Spinal cord (tissue), 10 donors: ENCODE data around the gene MEMO1. TPM values are rescaled to one million over a fixed set of nuclear protein-coding genes. Genes with fewer than 3 reads are reported as not detected.

Experiments
- DNase-seq, 6 donors: peaks; one replicate each; pipeline versions ENCODE4 v3.0.0 to v3.0.0-alpha.2; 2013 to 2015; ENCODE audit warnings: low spot score in 6 of 6, low read depth in 4 of 6
- H3K27ac ChIP-seq: one replicate; pipeline ENCODE4 v1.5.1; 2013; ENCODE audit warnings: low read depth, low read length, control low read depth
- H3K27me3 ChIP-seq: one replicate; pipeline ENCODE4 v1.6.1; 2013; ENCODE audit warnings: low read length; ENCODE audit not compliant: control insufficient read depth, insufficient read depth
- H3K36me3 ChIP-seq: one replicate; pipeline ENCODE4 v1.6.1; 2013; ENCODE audit warnings: low read length; ENCODE audit not compliant: control insufficient read depth, insufficient read depth
- H3K4me1 ChIP-seq: one replicate; pipeline ENCODE4 v1.6.1; 2013; ENCODE audit warnings: low read length; ENCODE audit not compliant: control insufficient read depth, insufficient read depth
- H3K4me3 ChIP-seq: one replicate; pipeline ENCODE4 v1.5.1; 2013; ENCODE audit warnings: low read depth, low read length, control low read depth
- H3K9me3 ChIP-seq: one replicate; pipeline ENCODE4 v1.6.1; 2013; ENCODE audit warnings: low read length; ENCODE audit not compliant: control insufficient read depth, insufficient read depth
- WGBS: methylation state at CpG from one replicate; pipeline ENCODE4 v1.1.5; 2013; ENCODE audit warnings: missing lambda C conversion rate; ENCODE audit not compliant: insufficient coverage; 5-methylcytosine and 5-hydroxymethylcytosine counted together
- polyA plus RNA-seq, 2 donors: library from polyadenylated mRNA; unstranded; fragments of 120-200 nt; gene quantifications; one replicate each; pipeline ENCODE4 v1.2.1, GENCODE V29; 2013; ENCODE audit not compliant: insufficient read length in 2 of 2
- total RNA-seq, 2 donors: library from RNA; depleted of rRNA in 1 of 2; stranded (reverse); fragments of 120-200 nt in 1 of 2; fragments of >200 nt in 1 of 2; gene quantifications; one replicate each; pipeline versions ENCODE4 v1.2.3 to v1.2.4, GENCODE V29; 2013 to 2014
- donor health status: healthy.

Gene MEMO1
- total and polyA plus RNA-seq, 4 donors: 32.7 to 49.0 (median 45.1) TPM

DNA sequence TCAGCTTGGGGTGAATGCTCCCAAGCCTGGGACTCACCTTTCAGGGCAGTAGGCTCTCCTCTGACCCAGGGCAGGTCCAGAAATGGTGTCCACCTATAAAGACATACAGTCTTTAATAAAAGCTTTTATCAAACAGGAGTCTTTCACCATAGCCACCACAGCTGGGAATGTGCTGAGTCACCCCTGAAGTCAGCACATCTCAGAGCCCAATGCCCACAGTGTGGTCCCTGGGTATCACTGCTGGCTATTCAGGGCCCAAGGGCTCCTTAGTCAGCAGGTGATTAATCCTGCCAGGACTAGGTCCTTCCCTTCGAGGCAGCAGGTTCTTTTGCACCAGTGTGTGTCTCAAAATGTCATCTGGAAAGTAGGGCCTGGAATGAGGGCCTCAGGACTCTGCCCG, 181.9 kb downstream of the MEMO1 start:
- Histone ChIP-seq H3K27ac (no peak overlapping the region), H3K27me3 (no peaks in the 10 kb centered on the region)
- DNase-seq: no peak

DNA sequence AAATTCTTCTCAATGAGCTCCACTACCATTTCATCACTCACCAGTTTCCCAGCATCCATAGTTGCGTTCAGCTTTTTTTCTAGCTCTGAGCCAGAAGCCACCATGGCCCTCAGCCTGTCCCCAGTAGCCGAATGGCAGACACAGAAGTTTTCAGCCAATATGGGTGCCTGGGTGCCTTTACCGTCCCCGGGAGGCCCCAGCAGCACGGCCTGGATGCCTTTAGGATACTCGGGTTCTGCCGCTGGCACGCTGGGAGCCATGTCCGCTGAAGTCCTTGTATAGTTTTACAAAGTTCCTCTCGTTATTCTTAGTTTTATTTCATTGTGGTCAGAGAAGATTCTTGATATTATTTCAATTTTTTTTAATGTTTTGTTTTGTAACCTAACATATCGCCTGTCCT, 187.2 kb downstream of the MEMO1 start:
- Histone ChIP-seq H3K4me1 (no peaks in the 10 kb centered on the region), H3K36me3 (no peaks in the 10 kb centered on the region), H3K27ac (no peak overlapping the region), H3K27me3 (no peaks in the 10 kb centered on the region), H3K4me3 (no peak overlapping the region), H3K9me3 (peaks cover 8% of the 10 kb centered on the region)
- no peak for DNase-seq
- 83% methylated on average over 5 of the region's 11 CpGs for WGBS

More for the DNA sequence above, 181.9 kb downstream of the MEMO1 start:
- Histone ChIP-seq H3K4me3 (no peak overlapping the region), H3K36me3 (no peaks in the 10 kb centered on the region), H3K9me3 (peaks cover 5% of the 10 kb centered on the region), H3K4me1 (no peaks in the 10 kb centered on the region)
- WGBS: 80% methylated on average over 2 of the region's 2 CpGs

- Histone ChIP-seq H3K4me3 (no peak overlapping the region), H3K27me3 (no peaks in the 10 kb centered on the region), H3K9me3 (peaks cover 8% of the 10 kb centered on the region), H3K4me1 (no peaks in the 10 kb centered on the region), H3K36me3 (no peaks in the 10 kb centered on the region), H3K27ac (no peak overlapping the region)
- no peak for DNase-seq
- 95% methylated on average over 6 of the region's 7 CpGs for WGBS
Observed at GRCh38 chr2:31822587-31822986, 188.2 kb downstream of the MEMO1 start.

Other genes with a start within 250 kb of the MEMO1 start
- 10 to 100 TPM; 58.3 to 81.1 TPM for gene DPY30, start 28.8 kb upstream of the MEMO1 start, total RNA-seq
- gene DPY30, start 28.8 kb upstream of the MEMO1 start, polyA plus RNA-seq: 100 to 1,000 TPM in 1 of 2 donors, 10 to 100 TPM in 1; 90.7 to 103 TPM
- 10 to 100 TPM; 50.5 to 90.7 TPM for gene SPAST, start 52.5 kb upstream of the MEMO1 start, total RNA-seq
- 10 to 100 TPM; 35.1 to 47.1 TPM for gene SPAST, start 52.5 kb upstream of the MEMO1 start, polyA plus RNA-seq
- gene SLC30A6, start 154.9 kb upstream of the MEMO1 start, total RNA-seq: 10 to 100 TPM; 25.1 to 35.9 TPM
- gene SLC30A6, start 154.9 kb upstream of the MEMO1 start, polyA plus RNA-seq: 10 to 100 TPM; 13.7 to 14.2 TPM